GM10266 (cell line): ENCODE data around the gene HELQ.

Source experiments
- DNase-seq: peaks from one replicate; pipeline ENCODE4 v3.0.0; 2012; ENCODE audit errors: extremely low spot score
- TF ChIP-seq, protein P1 (sequence below): IDR thresholded peaks from 2 replicates; pipeline ENCODE4 v1.5.1; 2012; ENCODE audit warnings: mild to moderate bottlenecking, low read depth; ENCODE audit not compliant: control insufficient read depth, insufficient read depth; ENCODE audit errors: missing control alignments

HELQ gene

DNA sequence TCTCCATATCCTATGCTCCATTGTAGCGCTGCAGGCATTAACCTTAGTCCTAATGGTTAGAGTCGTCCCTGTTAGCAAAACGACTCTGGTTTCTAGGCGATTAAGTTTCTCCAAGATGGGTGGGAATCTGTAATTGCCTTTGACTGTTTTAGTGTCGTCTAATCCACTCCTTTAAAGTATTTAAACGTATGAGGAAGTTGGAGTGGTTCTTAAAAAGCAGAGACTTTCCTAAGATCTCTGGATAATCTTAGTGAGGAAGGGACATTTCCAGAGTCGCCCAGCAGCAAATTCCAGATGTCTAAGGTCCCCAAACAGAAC, 520 bp upstream of the HELQ start:
- DNase-seq: no peak
- TF ChIP-seq, protein P1, sequence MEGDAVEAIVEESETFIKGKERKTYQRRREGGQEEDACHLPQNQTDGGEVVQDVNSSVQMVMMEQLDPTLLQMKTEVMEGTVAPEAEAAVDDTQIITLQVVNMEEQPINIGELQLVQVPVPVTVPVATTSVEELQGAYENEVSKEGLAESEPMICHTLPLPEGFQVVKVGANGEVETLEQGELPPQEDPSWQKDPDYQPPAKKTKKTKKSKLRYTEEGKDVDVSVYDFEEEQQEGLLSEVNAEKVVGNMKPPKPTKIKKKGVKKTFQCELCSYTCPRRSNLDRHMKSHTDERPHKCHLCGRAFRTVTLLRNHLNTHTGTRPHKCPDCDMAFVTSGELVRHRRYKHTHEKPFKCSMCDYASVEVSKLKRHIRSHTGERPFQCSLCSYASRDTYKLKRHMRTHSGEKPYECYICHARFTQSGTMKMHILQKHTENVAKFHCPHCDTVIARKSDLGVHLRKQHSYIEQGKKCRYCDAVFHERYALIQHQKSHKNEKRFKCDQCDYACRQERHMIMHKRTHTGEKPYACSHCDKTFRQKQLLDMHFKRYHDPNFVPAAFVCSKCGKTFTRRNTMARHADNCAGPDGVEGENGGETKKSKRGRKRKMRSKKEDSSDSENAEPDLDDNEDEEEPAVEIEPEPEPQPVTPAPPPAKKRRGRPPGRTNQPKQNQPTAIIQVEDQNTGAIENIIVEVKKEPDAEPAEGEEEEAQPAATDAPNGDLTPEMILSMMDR: no peak

DNA sequence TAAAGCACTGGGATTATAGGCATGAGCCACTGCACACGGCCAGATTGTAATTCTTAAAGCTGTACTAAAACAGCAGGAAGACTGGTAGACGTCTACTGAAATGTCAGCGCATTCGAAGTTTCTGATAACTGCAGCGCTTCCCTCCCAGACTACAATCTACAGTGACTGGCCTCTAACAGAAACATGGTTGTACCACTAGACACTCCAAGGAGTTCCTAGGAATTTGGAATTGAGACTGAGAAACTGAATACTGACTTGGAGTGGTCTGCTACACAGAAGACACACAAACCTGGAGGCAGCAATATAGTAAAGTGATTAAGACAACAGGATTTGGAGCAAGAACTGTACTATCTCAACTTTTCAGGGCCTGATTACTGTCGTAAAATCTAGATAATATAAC, 937 bp downstream of the HELQ start:
- TF ChIP-seq, protein P1: no peak
- no peak for DNase-seq

DNA sequence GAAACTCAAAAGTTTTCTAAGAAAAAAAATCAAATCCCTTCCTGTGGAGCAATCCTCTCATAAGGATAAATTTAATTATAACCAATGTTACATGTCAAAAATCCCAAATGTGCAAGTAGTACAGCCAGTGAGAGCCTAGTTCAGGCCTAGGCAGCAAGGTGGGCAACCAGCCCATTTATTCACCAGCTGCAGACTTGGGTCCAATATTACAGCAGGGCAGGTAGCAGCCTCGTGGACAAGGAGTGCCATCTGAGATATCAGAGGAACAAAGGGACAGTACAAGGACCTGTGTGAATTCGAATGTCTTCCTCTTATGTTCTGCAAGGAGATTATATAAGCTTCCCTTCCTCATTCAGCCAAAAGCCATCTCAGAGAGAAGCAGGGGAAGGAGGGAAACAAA, 6.6 kb downstream of the HELQ start:
- DNase-seq: no peak
- TF ChIP-seq, protein P1: no peak

DNA sequence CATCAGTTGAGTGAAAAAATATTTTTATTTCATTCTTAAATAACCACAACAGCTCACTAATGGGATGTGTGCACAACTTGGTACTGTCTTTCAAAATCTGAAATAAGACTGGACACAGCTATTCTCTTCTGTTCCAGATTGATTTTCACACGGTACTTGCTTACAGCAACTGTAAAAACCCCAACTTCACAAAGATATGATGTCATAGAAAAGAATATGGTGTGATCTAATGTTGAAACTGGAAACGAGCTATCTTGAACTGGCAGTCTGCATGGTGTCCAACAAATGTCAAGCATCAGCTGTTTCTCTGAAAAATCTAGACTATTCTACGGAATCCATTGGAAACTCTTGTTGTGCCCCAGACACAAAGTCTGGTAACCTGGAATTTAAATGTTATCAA, 14.7 kb downstream of the HELQ start:
- peak; percentile 15 for DNase-seq
- TF ChIP-seq, protein P1: no peak

DNA sequence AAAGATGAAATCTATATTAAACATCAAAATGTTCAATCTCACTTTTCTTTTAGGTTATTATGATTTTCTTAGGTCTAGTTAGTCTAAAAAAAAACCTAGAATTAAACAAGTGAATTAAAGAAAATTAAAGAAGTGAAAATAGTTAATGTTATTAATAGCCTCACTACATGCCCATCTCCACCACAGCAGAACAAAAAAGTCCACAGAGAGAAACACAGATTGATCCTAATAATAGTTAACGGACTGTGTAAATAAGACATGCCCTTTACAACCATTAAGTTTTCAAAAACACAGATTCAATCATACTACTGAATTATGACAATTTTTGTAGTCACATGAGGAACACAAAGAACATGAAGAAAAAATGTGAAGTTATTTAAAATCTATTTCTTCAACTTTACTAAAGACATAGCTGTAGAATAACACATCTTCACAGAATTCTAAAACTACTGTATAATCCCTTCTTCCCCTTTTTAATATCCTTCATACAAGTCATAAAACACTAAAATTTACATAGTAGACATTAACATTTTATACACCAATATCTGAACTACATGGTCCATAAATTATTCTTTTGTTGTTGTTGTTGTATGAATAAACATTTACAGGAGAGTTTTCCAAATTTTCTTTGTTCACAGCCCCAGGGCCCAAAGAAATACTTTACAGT, 15.3 kb downstream of the HELQ start:
- TF ChIP-seq, protein P1: no peak
- no peak for DNase-seq

DNA sequence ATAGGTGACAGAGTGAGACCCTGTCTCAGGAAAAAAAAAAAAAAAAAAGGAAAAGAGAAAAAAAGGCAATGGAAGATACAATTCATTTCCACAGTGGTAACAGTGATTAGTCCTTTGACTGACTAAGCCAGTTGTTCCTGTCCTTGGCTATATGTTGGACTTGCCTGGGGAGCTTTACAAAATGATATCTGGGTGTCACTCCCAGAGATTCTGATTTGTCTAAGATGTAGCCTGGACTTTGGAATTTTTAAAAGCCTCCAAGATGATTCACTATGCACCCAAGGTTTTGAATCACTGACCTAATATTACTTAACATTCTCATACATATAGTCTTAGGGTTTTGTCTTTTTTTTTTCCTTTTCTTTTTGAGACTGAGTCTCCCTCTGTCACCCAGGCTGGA, 16.9 kb downstream of the HELQ start:
- TF ChIP-seq, protein P1: no peak
- no peak for DNase-seq

DNA sequence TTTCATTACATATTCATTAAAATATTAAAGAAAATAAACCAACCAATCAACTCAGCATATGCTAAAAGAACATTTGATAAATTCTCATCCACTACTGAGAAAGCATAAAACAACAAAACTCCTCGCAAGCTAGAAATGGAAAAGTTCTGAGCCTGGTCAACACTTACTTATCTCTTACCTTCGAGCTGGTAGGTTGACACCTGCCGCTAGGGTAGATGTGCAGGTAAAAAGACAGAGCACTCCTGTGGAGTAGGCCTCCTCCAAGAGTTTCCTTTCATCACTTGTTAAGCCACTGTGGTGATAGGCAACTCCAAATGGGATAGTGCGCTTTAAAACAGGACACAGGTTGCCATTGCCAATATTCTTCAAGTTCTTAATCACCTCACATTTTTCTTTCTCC, 18.9 kb downstream of the HELQ start:
- DNase-seq: no peak
- TF ChIP-seq, protein P1: no peak
